Naive thymus-derived CD4-positive, alpha-beta T cell (primary cell): ENCODE results near the gene GMPR. TPM values are rescaled to one million over a fixed set of nuclear protein-coding genes. Genes with fewer than 3 reads are reported as not detected.
"Not testable (repeated sequence)": the region's sequence is repeated elsewhere in the genome, so short reads cannot be mapped to it uniquely, and the experiment has no call there.

Source experiments
- ATAC-seq: fragments of 150-1000 bp; cut with Tn5 transposase; 2 replicates; pipeline ENCODE4 v1.10.0; 2021; ENCODE audit warnings: mild to moderate bottlenecking, moderate library complexity
- CTCF ChIA-PET: fragments of 350-600 bp; sonication (Branson Sonifier 250); formaldehyde crosslinking; loops from one replicate; lab custom pipeline; 2021; ENCODE audit warnings: antibody characterized with exemption; lab: Charles Lee
- POLR2A ChIA-PET: fragments of 350-600 bp; sonication (Branson Sonifier 250); formaldehyde crosslinking; loops from one replicate; lab custom pipeline; 2021; ENCODE audit warnings: antibody characterized with exemption, inconsistent platforms; lab: Charles Lee
- DNase-seq, 9 donors: peaks; one replicate each; pipeline versions ENCODE4 v3.0.0 to v3.0.0-alpha.2; 2020 to 2022; ENCODE audit warnings: mixed read lengths in 1 of 9
- H3K27ac ChIP-seq: one replicate; pipeline ENCODE4 v1.7.0; 2013; ENCODE audit warnings: mild to moderate bottlenecking, low read depth, low read length, moderate library complexity
- H3K27me3 ChIP-seq, 2 donors: one replicate each; pipeline ENCODE4 v1.7.0; 2013; ENCODE audit warnings: low read length in 2 of 2, mild to moderate bottlenecking in 2 of 2, moderate library complexity in 2 of 2; ENCODE audit not compliant: control insufficient read depth in 2 of 2, insufficient read depth in 2 of 2
- H3K36me3 ChIP-seq, 3 experiments: 1 replicate in 2 of 3; 2 replicates in 1 of 3; pipeline ENCODE4 v1.7.0; 2013; ENCODE audit warnings: low read length in 3 of 3, mild to moderate bottlenecking in 3 of 3, moderate library complexity in 1 of 3; ENCODE audit not compliant: insufficient read depth in 3 of 3, control insufficient read depth in 2 of 3
- H3K4me1 ChIP-seq, 2 donors: one replicate each; pipeline ENCODE4 v1.7.0; 2013; ENCODE audit warnings: low read length in 2 of 2, mild to moderate bottlenecking in 2 of 2, moderate library complexity in 1 of 2; ENCODE audit not compliant: control insufficient read depth in 2 of 2, insufficient read depth in 2 of 2
- H3K4me3 ChIP-seq: 2 replicates; pipeline ENCODE4 v1.7.0; 2013; ENCODE audit warnings: mild to moderate bottlenecking, low read length
- H3K9me3 ChIP-seq, 3 experiments: 1 replicate in 2 of 3; 2 replicates in 1 of 3; pipeline ENCODE4 v1.7.0; 2013; ENCODE audit warnings: low read length in 3 of 3; ENCODE audit not compliant: control insufficient read depth in 2 of 3
- H3K27ac Mint-ChIP-seq, 9 donors: one replicate each; pipeline ENCODE4 v1.8.0; 2020 to 2022; ENCODE audit warnings: mixed read lengths in 9 of 9, mild to moderate bottlenecking in 8 of 9, moderate library complexity in 5 of 9, inconsistent platforms in 2 of 9
- H3K27me3 Mint-ChIP-seq, 5 donors: one replicate each; pipeline ENCODE4 v1.8.0; 2021 to 2022; ENCODE audit warnings: mixed read lengths in 5 of 5, mild to moderate bottlenecking in 1 of 5
- H3K36me3 Mint-ChIP-seq, 5 donors: one replicate each; pipeline ENCODE4 v1.8.0; 2020 to 2022; ENCODE audit warnings: mixed read lengths in 5 of 5, mild to moderate bottlenecking in 3 of 5, inconsistent platforms in 1 of 5
- H3K4me1 Mint-ChIP-seq, 7 donors: one replicate each; pipeline ENCODE4 v1.8.0; 2020 to 2022; ENCODE audit warnings: mixed read lengths in 7 of 7, mild to moderate bottlenecking in 3 of 7, inconsistent platforms in 1 of 7
- H3K4me3 Mint-ChIP-seq, 10 donors: one replicate each; pipeline ENCODE4 v1.8.0; 2020 to 2022; ENCODE audit warnings: mild to moderate bottlenecking in 10 of 10, mixed read lengths in 10 of 10, moderate library complexity in 6 of 10, inconsistent platforms in 2 of 10
- H3K9me3 Mint-ChIP-seq, 11 donors: one replicate each; pipeline ENCODE4 v1.8.0; 2020 to 2022; ENCODE audit warnings: mixed read lengths in 11 of 11, mild to moderate bottlenecking in 4 of 11, inconsistent platforms in 1 of 11, moderate library complexity in 1 of 11
- intact Hi-C, 2 donors: fragments of 100-400 bp; cut with micrococcal nuclease; formaldehyde crosslinking; loops; one replicate each; pipeline ENCODE4 v1.15.1; 2023
- polyA plus RNA-seq, 2 donors: library from polyadenylated mRNA; unstranded; fragments of 300-500 nt; fragmentation: Illumina TruSeq; gene quantifications; one replicate each; pipeline ENCODE4 v1.2.3, GENCODE V29; 2021
- total RNA-seq, 6 experiments: library from RNA in 5 of 6; stranded (reverse) in 5 of 6; gene quantifications; 1 replicate in 5 of 6; 2 replicates in 1 of 6; pipeline ENCODE4 v1.2.3 and lab custom pipeline; 2021 to 2026

Gene GMPR
- total and polyA plus RNA-seq, 7 experiments from 2014 or later, result 0.60 to 2.1 (median 0.93) TPM; not detected in 2

DNA sequence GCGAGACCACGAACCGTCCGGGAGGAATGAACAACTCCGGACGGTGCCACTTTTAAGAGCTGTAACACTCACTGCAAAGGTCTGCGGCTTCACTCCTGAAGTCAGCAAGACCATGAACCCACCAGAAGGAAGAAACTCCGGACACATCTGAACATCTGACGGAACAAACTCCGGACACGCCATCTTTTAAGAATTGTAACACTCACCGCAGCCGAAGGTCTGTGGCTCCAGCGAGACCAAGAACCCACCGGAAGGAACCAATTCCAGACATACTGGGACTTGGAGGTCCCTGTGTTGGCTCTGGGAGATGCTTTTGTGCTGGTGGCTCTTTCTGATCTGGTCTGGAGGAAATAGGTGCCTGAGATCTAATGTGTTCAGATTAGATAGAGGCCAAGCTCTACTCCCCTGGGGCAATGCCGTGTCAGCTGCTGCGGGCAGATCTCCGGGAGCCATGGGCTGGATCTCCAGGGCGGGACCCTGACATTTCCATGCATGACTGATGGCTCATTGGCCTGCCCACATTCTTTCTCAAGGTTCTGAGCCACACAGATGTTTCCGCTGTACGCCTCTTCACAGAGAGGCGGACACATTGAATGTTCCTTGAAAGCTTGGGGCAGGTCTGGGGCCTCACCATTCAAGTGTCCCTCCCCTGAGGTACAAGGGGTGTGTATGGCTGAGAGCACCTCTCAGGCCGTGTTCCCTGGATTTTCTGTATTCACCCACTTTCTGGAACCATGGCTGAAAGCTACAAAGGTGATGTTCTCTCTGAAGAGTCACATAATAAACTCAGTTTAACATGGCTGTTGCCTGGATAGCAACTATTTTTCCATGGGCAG is 29.3 kb downstream of the GMPR start:
- ChIA-PET CTCF (no interaction called here), POLR2A (no interaction called here)
- Histone ChIP-seq H3K27ac (no peak overlapping the region), H3K27me3 (no peaks in the 10 kb centered on the region), H3K36me3 (no peaks in the 10 kb centered on the region), H3K4me1 (no peaks in the 10 kb centered on the region), H3K4me3 (no peak overlapping the region), H3K9me3 (no peaks in the 10 kb centered on the region)
- Mint-ChIP-seq H3K27me3 (peaks cover 0 to 11% (median 0%) of the 10 kb centered on the region in 5 donors), H3K27ac (no peak overlapping the region), H3K4me3 (peak overlapping the region in 1 of 10 donors; percentile 32), H3K4me1 (no peaks in the 10 kb centered on the region), H3K9me3 (peaks cover 0 to 2% (median 0%) of the 10 kb centered on the region in 11 donors), H3K36me3 (no peaks in the 10 kb centered on the region)
- intact Hi-C loops, result no loop called here
- DNase-seq (no peak), ATAC-seq (no peak)

DNA sequence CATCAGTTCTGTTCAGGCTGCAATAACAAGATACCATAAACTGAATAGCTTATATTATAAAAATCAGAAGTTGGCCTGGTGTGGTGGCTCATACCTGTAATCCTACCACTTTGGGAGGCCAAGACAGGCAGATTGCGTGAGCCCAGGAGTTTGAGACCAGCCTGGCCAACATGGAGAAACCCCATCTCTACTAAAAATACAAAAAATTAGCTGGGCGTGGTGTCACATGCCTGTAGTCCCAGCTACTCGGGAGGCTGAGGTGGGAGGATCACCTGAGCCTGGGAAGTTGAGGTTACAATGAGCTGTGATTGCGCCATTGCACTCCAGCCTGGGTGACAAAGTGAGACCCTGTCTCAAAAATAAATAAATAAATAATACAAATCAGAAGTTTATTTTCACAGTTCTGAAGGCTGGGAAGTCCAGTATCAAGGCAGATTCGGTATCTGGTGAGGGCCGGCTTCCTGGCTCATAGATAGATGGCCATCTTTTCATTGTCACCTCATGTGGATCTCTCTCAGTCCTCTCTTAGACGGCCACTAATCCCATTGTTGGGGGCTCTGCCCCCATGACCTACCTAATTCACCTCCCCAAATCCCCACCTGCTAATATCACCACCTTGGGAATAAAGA is 31.2 kb downstream of the GMPR start:
- H3K4me1 Mint-ChIP-seq, POLR2A ChIA-PET: not testable (repeated sequence)

DNA sequence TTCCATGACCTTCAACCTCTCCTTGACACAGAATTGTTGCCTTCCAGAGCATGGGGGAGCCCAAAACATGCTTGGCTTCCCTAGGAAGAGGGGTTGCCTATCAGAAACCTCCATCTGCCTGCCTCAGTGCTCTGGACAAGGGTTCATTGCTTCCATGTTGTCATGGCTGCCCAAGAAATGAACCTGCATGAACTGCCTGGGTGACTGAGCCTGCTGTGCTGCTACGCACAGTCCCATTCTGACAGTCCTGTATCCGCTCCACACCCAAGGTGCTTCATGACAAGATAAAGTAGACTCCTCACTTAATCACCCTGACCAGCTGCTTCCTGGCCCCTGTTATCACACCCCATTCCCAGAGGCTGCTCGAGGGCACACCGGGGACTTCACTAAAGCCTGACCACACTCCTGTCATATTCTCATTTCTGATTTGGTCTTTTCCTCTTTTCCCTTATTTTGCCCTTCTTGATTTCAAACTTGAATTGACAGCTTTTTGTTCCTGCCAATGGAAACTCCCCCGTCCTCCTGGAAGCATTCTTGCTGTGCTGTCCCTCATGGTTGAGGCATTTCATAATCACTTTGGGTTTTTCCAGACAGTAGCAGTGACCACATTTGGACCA is 31.9 kb downstream of the GMPR start:
- peaks cover 0 to 4% (median 0%) of the 10 kb centered on the region in 5 donors for H3K27me3 Mint-ChIP-seq
- Histone ChIP-seq H3K4me3 (no peak overlapping the region), H3K9me3 (no peaks in the 10 kb centered on the region), H3K36me3 (no peaks in the 10 kb centered on the region), H3K27ac (no peak overlapping the region), H3K4me1 (no peaks in the 10 kb centered on the region), H3K27me3 (no peaks in the 10 kb centered on the region)
- DNase-seq, result no peak
- H3K36me3 Mint-ChIP-seq, result no peaks in the 10 kb centered on the region
- H3K4me1 Mint-ChIP-seq, result peaks cover 0 to 2% (median 0%) of the 10 kb centered on the region in 7 donors
- H3K4me3 Mint-ChIP-seq, result no peak overlapping the region
- intact Hi-C loops, result no loop called here
- ChIA-PET POLR2A (no interaction called here), CTCF (no interaction called here)
- ATAC-seq, result no peak
- peaks cover 0 to 2% (median 0%) of the 10 kb centered on the region in 11 donors for H3K9me3 Mint-ChIP-seq
- no peak overlapping the region for H3K27ac Mint-ChIP-seq

More for the DNA sequence above, 31.2 kb downstream of the GMPR start:
- ATAC-seq, H3K4me3 Mint-ChIP-seq, H3K9me3 ChIP-seq, DNase-seq, H3K4me1 ChIP-seq, H3K27ac ChIP-seq, intact Hi-C loops, H3K36me3 ChIP-seq, H3K27me3 ChIP-seq, H3K4me3 ChIP-seq, H3K27me3 Mint-ChIP-seq, CTCF ChIA-PET, H3K27ac Mint-ChIP-seq, H3K36me3 Mint-ChIP-seq, H3K9me3 Mint-ChIP-seq: not testable (repeated sequence)

DNA sequence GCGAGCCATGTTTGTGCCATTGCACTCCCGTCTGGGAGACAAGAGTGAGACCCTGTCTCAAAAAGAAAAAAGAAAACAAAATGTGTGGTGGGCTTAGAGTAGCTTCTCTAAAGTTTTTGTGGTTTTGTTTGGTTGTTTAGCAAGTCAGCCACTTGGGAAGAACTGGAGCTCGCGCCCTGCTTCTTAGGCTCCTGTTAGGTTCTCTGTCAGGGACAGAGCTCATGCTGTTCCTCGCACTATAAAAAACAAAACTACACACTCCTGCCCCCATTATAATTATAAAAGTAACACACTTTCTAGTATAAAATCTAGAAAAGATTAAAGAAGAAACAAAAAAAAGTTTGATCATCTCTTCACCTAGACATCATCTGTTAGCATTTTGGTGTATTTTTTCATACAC is 33.0 kb downstream of the GMPR start:
- H3K27ac Mint-ChIP-seq, result no peak overlapping the region
- H3K36me3 Mint-ChIP-seq, result no peaks in the 10 kb centered on the region
- no peaks in the 10 kb centered on the region for H3K36me3 ChIP-seq
- no peak overlapping the region for H3K4me3 ChIP-seq
- DNase-seq (no peak), ATAC-seq (no peak)
- no peak overlapping the region for H3K27ac ChIP-seq
- intact Hi-C loops, result no loop called here
- H3K9me3 Mint-ChIP-seq, result peaks cover 0 to 2% (median 0%) of the 10 kb centered on the region in 11 donors
- no peaks in the 10 kb centered on the region for H3K9me3 ChIP-seq
- H3K4me3 Mint-ChIP-seq, result no peak overlapping the region
- peaks cover 0 to 4% (median 0%) of the 10 kb centered on the region in 5 donors for H3K27me3 Mint-ChIP-seq
- H3K27me3 ChIP-seq, result no peaks in the 10 kb centered on the region
- H3K4me1 Mint-ChIP-seq, result peaks cover 0 to 2% (median 0%) of the 10 kb centered on the region in 7 donors
- H3K4me1 ChIP-seq, result no peaks in the 10 kb centered on the region
- CTCF ChIA-PET, result no interaction called here
- POLR2A ChIA-PET, result no interaction called here

DNA sequence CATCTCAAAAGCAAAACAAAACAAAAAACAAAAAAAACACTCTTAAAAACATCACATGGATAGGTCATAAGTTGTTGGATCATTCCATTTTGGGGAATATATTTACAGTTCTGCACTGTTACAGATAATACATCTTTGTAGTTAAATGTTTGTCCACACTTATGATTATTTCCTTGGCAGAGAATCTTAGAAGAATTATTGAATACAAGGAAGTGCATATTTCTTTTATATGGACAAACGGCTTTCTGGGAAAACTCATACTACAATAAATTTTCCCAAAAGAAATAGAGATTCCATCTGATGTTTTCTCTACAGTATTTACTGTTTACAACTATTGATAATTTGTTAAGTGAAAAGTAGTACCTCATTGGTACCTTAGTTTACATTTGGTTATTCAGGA is 33.8 kb downstream of the GMPR start:
- Histone ChIP-seq H3K27ac (no peak overlapping the region), H3K4me1 (no peaks in the 10 kb centered on the region), H3K9me3 (no peaks in the 10 kb centered on the region), H3K27me3 (no peaks in the 10 kb centered on the region), H3K36me3 (no peaks in the 10 kb centered on the region), H3K4me3 (no peak overlapping the region)
- peaks cover 0 to 4% (median 0%) of the 10 kb centered on the region in 5 donors for H3K27me3 Mint-ChIP-seq
- DNase-seq, result no peak
- no peak overlapping the region for H3K4me3 Mint-ChIP-seq
- no peak for ATAC-seq
- H3K36me3 Mint-ChIP-seq, result no peaks in the 10 kb centered on the region
- ChIA-PET POLR2A (no interaction called here), CTCF (no interaction called here)
- H3K4me1 Mint-ChIP-seq, result peaks cover 0 to 2% (median 0%) of the 10 kb centered on the region in 7 donors
- peaks cover 0 to 2% (median 0%) of the 10 kb centered on the region in 11 donors for H3K9me3 Mint-ChIP-seq
- intact Hi-C loops, result no loop called here
- H3K27ac Mint-ChIP-seq, result no peak overlapping the region

DNA sequence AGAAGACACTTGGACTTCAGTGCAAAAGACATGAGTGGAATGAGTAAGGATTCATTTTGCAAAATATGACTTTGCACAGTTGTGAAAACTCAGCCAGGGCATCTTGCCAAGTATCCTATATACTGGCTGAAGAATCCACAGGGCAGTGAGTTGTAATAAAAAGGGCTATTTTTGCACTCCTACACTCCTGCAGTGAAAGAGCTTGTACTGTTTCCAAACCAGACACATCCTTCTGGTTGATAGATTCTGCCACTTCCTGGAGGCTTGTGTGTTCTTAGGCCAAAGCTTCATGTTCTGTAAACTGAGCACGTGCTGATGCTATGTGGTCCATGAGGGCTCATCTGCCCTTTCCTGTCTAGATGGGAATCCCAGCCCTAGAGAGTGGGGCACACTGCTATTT is 34.9 kb downstream of the GMPR start:
- H3K27me3 ChIP-seq, result no peaks in the 10 kb centered on the region
- Mint-ChIP-seq H3K9me3 (peaks cover 0 to 2% (median 0%) of the 10 kb centered on the region in 11 donors), H3K27me3 (peaks cover 0 to 8% (median 0%) of the 10 kb centered on the region in 5 donors), H3K4me1 (peaks cover 0 to 7% (median 0%) of the 10 kb centered on the region in 7 donors), H3K36me3 (no peaks in the 10 kb centered on the region), H3K27ac (no peak overlapping the region), H3K4me3 (no peak overlapping the region)
- no peaks in the 10 kb centered on the region for H3K9me3 ChIP-seq
- H3K4me3 ChIP-seq, result no peak overlapping the region
- no peak overlapping the region for H3K27ac ChIP-seq
- H3K36me3 ChIP-seq, result no peaks in the 10 kb centered on the region
- H3K4me1 ChIP-seq, result no peaks in the 10 kb centered on the region
- CTCF ChIA-PET, result no interaction called here
- DNase-seq, result no peak
- intact Hi-C loops, result no loop called here
- no peak for ATAC-seq
- POLR2A ChIA-PET, result no interaction called here
